GM12873 (cell line): ENCODE data around the gene CALM1.

ENCODE experiments used
- CTCF ChIP-seq: IDR thresholded peaks from 2 replicates; pipeline ENCODE4 v1.5.1; 2012; ENCODE audit warnings: low read depth, mild to moderate bottlenecking, moderate library complexity, low read length, control low read depth; ENCODE audit not compliant: insufficient read depth; ENCODE audit errors: missing control alignments

Gene CALM1

GRCh38 chr14:90405755-90406154, 8.9 kb downstream of the CALM1 start:
- TF ChIP-seq CTCF: no peak

DNA sequence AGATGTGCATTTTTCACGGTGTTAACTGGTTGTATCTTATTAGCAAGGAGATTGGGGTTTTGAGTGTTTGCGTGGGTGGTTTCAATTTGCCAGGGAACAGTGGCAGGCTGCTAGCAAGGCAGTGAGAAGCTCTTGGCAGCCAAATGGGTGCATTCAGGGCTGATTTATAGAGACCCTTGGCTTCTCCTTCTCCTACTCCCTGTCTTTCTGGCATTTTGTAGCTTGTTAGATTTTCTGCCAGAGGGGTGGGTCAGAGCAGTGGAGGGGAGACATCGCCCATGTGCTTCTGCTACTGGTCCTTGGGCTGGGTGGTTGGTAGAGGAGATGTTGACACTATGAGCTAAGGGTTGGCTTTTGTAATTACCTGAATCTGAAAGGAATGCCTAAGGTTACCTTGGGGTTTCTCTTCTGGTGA, 9.6 kb downstream of the CALM1 start:
- TF ChIP-seq CTCF: no peak

DNA sequence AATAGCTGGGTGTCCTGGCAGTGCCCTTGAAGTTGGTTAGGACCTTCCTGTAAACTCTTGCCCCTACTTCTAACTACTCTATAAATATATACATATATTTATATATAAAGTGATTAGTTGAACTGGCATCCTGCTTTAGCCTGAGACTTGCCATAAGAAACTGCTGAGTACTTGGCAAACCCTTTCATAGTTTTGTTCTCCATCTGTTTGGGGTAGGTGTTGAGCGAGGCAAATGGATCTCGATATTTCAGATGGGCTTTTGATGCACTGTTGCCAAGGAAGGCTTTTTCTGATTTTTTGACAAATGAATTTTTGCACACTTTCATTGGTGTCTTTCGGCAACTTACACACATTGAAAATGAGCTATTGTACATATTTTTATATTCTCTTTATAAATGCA, 10.4 kb downstream of the CALM1 start:
- no peak for TF ChIP-seq CTCF

DNA sequence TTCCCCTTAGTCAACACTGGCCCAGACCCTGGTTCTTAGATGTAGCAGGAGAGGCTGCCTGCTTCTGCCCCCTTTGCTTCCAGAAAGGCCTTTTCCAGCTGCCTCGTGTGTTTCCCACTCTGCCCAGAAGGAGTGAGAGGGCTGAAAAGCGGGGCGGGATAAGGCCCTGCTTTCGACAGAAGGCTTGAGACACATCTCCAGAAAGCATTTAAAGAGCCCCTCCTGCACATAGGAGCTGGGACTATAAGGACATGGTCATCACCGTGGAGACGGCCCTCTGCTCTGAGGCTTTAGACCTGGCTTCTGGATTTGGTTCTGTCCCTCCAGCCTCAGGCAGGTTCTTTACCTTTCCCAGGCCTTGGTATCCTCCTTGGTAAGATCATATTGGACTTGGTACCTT, 11.9 kb downstream of the CALM1 start:
- no peak for TF ChIP-seq CTCF

DNA sequence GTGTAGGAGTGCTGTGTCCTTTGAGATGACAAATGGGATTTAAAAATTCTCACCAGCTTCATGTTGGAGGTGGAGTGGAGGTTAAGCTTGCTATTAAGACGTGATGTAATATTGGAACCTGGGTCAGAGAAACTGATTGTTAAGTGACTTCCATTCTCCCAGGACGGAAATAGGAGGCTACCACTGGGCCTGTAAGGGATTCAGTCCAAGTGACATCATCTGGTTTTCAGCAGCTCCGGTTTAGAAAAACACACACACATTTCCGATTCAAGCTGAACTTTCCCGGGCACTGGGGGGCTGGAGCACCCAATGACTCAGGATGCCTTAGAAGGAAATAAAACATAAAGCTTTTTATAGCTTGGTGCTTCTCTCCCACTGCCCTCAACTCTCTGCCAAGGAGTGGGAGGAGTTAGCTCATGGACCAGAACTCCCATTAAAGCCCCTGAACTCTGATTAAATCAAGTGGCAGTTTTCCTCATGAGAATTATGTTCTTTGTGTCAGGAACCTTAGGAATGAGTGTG, 12.4 kb downstream of the CALM1 start:
- no peak for TF ChIP-seq CTCF

GRCh38 chr14:90412058-90412457, 15.2 kb downstream of the CALM1 start:
- TF ChIP-seq CTCF: no peak

DNA sequence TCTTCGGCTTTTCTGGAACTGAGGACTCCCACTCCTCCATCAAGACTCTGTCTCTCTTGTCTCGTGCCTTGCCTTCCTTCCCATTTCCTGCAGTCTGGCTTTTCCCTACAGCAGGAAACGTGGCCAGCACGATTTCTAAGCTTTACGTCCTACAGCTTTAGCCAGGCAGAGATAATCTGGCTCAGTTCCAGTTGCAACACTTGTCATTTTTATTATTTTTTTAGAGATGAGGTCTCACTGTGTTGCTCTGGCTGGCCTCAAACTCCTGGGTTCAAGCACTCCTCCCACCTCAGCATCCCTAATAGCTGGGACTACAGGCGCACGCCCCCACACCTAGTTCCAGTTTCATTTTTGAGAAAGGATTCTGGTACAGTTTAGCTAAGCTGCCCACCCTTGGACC, 19.9 kb downstream of the CALM1 start:
- TF ChIP-seq CTCF: no peak
